ENCODE results near the gene RRP15.

Gene RRP15

GRCh38 chr1:218377143-218377660 is 92.1 kb downstream of the RRP15 start:
- H3K4me3 ChIP-seq (ENCODE audit: low read depth, low read length) = no peak overlapping the region
- peak; percentile 95 for DNase-seq (ENCODE audit: low read depth)

GRCh38 chr1:218380125-218380977 is 95.3 kb downstream of the RRP15 start:
- no peak overlapping the region for H3K4me3 ChIP-seq (ENCODE audit: low read depth, low read length)
- DNase-seq (ENCODE audit: low read depth) = no peak

GRCh38 chr1:218382261-218382660 is 97.2 kb downstream of the RRP15 start:
- DNase-seq (ENCODE audit: low read depth) = no peak
- H3K4me3 ChIP-seq (ENCODE audit: low read depth, low read length) = no peak overlapping the region

GRCh38 chr1:218383051-218383450 is 98.0 kb downstream of the RRP15 start:
- DNase-seq (ENCODE audit: low read depth) = no peak

GRCh38 chr1:218383681-218384080 is 98.6 kb downstream of the RRP15 start:
- no peak for DNase-seq (ENCODE audit: low read depth)
- H3K4me3 ChIP-seq (ENCODE audit: low read depth, low read length) = no peak overlapping the region

More at GRCh38 chr1:218383051-218383450, 98.0 kb downstream of the RRP15 start:
- no peak overlapping the region for H3K4me3 ChIP-seq (ENCODE audit: low read depth, low read length)

GRCh38 chr1:218384581-218384993 is 99.5 kb downstream of the RRP15 start:
- H3K4me3 ChIP-seq (ENCODE audit: low read depth, low read length) = no peak overlapping the region
- DNase-seq (ENCODE audit: low read depth) = peak; percentile 54

Measured in skeletal muscle cell (primary cell).